HG03342 (cell line): Measurements from ENCODE around the gene PARK7.
"Not testable (repeated sequence)": the region's sequence is repeated elsewhere in the genome, so short reads cannot be mapped to it uniquely, and the experiment has no call there.

Source experiments
- ATAC-seq: cut with Tn5 transposase; IDR thresholded peaks from one replicate; pipeline ENCODE4 v1.9.1; 2021; ENCODE audit warnings: mild to moderate bottlenecking, moderate library complexity; ENCODE audit not compliant: unreplicated experiment

PARK7 gene

DNA sequence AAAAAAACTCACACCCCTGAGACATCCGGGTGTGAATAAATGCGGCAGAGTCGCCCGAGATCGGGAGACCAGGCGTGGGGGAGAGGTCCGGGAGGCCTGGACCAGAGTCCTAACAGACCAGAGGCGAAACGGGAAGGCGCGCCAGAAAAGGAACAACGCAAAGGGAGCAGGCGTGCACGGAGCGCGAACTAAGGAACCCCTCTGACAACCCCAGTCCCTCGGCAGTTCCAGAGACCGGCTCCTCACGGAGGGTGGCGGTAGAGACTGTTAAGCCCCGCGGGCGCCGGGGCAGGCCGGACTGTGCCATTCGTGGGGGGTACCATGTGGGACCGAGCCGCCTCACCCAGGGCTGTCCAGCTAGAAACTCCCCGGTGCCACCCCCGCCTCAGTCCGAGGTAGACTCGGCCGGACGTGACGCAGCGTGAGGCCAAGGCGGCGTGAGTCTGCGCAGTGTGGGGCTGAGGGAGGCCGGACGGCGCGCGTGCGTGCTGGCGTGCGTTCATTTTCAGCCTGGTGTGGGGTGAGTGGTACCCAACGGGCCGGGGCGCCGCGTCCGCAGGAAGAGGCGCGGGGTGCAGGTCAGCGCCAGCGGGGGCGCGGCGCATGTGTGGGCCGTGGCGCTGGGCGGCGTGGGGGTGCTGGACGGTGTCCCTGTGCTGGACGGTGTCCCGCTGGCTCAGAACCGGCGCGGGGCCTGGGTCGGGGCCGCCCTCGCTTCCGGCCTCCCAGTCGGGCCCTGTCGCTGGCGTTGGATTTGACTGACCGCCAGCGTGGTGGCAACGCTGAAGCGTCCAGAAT lies at the start of gene PARK7:
Gene PARK7 (plus strand): TSS at position 496 of the 798 bp plus-strand sequence. CDS start 1,075 bp downstream, outside the sequence.
- peak; percentile 96 for ATAC-seq

DNA sequence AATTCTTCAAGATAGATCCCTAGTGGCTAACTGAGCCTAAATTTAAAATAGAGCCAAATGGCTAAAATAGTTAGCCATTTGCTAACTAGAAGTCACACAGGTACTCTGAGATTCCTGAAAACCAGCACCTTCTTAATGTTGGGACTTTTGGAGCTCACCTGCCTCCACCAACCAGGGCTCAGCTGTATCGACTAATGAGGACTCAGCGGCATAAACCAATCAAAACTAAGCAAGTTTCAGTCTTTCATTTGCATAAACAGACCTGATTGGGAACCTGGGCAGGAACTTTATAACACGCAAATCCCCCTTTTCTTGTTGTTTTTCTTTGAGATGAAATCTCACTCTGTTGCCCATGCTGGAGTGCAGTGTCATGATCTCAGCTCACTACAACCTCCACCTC lies 49.4 kb upstream of the PARK7 start:
- ATAC-seq: no peak

DNA sequence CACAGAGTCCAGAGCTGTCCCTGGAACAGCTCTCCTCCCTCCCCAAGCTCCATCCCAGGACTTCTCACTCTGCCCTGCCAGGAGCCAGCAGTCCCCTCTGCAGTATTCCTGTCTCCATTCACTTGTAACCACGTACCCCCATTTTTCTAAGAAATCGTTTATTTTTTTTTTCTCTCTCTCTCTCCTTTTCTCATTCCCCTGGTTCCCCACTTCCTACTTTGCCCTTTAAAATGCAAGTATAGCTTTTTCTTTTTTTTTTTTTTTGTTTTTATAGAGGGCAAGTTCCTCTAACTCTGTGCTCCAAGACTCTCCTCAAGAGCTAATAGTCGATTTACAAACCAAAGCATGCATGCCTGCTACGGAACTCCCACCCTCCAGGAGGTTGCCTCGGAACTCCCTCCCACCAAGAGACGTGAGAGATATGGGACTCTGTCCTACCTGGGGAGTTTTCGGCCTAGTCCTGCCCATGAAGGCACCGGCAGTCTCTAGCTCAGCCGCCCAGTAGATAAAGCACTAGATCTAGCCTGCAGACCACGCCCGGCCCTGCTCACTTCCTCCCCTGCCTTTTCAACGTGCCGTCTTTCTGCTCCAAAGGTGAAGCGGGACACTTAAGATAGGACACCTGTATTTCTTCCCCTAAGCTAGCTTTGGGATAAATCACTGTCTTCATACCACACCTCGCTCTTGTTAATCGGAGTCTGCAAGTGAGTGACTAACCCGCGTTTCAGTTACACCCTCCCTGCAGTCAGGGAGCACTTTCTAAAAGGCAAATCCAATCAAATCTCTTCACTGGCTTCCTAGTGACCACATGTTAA lies 48.6 kb upstream of the PARK7 start:
- no peak for ATAC-seq

DNA sequence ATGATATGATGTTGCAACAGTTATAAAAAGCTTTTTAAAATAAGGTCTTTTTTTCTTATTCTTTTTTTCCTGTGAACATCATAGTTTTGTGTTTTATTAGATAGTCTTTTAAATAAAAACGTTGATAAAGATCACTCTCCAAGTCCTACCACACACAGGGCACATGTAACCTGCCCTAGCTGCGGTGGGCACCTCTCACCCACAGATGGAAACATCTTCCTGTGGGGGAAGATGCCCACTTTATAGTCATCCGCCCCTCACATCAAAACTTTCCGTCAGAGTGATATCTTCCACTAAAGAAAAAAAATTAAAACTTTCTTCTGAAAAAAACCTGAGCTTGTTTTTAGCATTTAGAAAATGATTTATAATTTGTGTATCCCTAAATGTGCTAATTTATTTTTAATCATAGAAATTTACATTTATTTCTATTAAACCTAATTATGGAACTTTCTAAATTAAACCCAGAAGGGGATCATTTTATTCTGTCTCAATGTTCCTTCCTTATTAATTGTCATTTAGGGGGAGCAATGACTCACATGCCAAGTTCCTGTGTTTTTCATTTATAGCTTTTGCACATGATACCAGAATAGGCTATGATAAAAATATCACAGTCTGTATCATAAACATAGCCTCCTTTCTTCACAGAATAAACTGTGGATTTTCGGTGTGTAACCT lies 45.5 kb upstream of the PARK7 start:
- no peak for ATAC-seq

DNA sequence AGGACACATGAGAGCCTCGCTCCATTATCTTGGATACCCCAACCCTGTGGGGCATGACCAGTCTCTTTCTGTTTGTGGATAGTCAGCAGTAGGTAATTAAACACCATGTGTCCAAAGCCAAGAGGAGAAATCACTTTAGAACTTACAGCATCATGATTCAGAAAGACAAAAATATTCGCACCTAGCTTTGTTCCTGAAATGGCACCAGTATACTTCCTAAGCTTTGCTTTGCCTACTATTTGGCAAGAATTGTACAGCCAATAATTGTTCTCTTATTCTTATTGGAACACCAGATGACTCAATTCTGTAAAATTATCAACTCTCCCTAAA lies 45.0 kb upstream of the PARK7 start:
- no peak for ATAC-seq

DNA sequence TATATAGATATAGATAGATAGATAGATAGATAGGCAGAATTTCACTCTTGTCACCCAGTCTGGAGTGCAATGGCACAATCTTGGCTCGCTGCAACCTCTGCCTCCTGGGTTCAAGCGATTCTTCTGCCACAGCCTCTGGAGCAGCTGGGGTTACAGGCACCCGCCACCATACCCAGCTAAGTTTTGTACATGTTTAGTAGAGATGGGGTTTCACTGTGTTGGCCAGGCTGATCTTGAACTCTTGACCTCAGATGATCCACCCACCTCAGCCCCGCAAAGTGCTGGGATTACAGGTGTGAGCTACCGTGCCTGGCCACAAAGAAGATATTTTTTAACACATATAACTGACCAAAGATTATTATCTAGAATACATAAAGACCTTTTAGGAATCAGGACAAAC lies 43.5 kb upstream of the PARK7 start:
- ATAC-seq: not testable (repeated sequence)

DNA sequence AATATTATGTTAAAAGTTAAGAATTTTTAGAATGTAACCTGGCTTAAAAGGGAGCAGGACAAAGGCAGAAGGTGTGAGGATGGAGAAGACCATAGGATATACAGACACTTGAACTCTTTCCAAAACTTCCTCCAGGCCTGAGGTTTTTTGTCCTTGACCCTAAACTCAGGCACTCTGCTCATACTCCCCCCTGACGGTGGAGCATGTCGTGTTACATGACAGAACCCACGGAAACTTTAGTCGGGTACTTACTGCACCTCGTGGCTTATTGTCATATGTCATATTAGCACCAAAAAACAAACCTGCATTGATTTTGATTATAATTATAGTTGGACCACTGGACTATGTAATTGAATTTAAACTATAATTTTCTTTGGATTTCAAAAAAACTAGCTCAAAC lies 41.6 kb upstream of the PARK7 start:
- no peak for ATAC-seq

DNA sequence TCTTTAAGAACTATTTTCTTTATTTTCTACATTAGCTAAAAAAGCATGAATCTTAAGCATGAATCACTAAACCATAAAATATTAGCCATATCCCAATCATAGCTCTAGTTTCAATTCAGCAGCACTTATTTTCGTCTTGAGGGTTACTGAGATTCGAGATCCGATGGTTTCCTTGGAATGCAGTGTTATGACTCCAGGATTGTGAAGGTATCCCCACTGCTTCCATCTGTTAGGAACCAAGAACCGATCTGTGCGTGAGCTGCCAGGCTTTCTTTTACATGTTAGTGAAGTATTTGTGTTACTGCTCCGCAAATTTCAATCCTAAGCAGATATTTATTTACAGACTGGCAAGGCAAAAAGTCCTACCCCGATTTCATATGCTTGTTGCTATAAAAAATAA lies 39.7 kb upstream of the PARK7 start:
- no peak for ATAC-seq

DNA sequence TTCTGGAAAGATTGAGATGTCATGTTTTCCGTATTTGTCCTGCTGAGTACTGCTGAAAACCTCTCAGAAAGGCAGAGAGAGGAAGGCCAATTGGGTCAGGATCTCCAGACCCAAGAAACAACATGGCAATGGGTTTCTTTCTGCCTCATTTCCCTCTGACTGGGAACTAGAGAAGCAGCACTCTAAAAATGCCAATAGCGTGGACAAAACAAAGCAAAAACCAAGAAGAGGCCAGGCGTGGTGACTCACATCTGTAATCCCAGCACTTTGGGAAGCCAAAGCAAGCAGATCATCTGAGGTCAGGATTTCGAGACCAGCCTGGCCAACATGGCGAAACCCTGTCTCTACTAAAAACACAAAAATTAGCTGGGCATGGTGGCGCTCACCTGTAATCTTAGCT lies 39.2 kb upstream of the PARK7 start:
- ATAC-seq: no peak

DNA sequence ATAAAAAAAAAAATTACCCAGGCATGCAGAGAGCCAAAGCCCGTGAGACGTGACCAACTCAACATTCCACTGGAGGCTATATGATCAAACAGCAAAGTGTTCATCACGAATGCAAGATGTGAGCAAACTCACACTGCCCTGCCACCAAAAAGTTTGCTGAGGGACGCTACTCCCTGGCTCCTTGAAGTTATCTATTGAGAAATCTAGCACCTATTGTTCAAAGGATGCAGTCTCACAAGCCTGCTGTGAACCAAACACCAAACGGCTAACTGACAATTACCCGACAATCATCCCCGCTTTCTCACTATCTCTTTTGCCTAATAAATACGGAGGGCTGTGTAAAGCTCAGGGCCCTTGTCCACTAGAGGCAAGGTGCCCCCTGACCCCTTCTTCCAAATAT lies 34.5 kb upstream of the PARK7 start:
- ATAC-seq: not testable (repeated sequence)

DNA sequence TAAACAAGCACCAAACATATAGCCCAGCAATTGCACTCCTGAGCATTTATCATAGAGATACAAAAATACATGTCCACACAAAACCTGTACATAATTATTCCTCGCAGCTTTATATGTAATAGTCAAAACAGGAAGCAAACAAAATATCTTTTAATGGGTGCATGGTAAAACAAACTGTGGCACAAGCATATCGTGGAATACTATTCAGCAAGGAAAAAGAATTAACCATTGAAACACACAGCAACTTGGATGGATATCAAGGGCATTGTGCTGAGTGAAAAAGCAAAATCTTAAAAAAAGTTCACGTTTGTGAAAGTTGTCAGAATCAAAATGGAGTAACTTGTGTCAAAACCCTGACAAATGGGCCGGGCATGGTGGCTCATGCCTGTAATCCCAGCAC lies 33.3 kb upstream of the PARK7 start:
- ATAC-seq: no peak

DNA sequence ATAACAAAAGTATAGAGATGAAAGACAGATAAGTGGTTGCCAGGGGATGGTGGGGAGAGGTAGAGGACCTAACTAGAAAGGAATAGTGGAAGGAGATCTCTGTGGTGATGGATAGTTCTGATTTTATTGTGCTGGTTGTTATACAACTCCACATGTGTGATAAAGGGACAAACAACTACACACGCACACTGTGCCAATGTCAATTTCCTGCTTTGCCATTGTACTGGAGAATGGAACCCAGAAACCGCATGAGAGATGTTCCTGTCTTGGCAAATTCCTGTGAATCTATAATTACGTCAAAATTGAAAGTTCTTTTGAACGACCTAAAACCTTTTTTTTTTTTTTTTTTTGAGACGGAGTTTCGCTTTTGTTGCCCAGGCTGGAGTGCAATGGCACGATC lies 31.9 kb upstream of the PARK7 start:
- no peak for ATAC-seq

DNA sequence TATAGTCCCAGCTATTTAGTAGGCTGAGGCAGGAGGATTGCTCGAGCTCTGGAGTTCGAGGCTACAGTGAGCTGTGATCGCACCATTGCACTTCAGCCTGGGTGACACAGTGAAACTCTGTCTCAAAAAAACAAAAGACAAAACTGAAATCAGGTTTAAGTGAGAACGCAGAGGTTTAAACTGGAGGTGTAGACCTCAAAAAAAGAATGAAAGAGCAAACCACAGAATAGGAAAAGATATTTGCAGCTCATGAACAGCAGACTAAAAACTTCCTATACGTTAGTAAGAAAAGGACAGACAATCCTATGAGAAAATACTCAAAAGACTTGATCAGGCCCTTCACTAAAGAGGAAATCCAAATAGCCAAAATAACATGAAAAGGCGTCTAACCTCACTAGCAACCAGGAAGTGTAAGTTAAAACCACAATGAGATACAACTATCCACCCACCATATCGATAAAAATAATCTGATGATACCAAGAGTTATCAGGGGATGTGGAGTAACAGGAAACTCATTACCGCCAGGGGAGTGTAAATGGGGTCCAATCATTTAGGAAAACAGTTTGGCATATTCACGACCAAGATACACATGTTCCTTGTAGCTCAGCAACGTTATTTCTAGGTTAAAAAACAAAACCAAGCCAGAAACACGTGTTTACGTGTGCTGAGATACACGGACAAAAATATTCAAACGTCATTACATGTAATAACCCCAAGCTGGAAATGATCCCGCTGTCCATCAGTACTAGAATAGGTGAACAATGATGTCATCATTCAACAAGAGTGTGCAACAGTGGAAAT lies 30.7 kb upstream of the PARK7 start:
- ATAC-seq: no peak

DNA sequence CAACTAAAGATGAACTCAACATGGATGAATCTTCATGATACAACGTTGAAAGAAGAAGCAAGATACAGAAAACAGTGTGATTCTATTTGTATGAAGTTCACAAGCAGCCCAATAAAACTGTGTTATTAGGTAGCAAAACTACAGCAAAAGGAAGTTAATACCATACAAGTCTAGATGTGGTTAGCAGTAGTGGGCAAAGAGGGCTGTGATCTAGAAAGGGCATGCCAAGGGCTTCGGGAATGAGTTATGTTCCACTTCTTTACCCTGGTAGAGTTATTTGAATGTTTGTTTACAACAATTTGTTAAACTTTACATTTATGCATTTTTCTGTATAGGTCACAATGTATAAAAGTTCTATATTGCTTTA lies 30.1 kb upstream of the PARK7 start:
- no peak for ATAC-seq

DNA sequence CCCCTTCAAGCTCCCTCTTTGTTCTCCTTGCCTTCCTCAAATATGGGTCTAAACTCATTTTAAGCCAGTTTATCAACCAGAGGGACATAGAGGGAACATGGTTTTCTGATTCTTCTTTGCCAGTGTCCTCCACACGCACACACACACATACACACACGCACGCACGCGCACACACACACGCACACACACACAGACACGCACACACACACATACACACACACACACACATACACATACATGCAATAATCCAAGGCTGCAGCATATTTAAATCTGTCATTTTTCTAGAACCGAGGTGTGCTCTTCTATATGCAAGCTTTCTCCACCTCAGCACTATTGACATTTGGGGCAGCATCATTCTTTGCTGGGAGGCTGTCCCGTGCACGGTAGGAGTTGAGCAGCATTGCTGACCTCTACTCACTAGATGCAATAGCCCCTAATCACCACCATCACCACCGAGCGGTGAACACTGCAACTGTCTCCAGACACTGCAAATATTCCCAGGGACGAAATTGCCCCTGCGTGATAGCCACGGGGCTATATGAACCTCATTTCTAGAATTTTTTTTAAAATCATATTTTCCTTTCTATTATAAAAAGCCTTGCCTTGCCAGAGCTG lies 28.9 kb upstream of the PARK7 start:
- ATAC-seq: no peak

DNA sequence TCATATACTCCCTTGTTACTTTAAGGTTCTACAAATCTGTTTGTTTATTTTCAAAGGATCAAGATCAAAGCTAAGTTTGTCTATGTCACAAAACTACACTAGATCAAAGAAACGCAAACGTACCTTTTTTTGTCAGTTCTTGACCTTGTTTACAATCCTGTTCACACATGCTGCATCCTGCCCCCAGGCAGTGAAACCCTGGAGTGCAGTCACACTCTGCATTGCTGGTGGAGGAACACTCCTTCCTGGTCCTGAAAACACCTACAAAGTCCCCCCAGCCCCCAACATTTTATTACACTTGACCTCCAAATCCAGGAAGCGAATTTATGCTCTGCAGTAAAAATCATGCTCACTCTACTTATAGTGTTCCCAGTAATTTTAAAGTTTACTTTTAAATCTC lies 23.4 kb upstream of the PARK7 start:
- ATAC-seq: no peak

DNA sequence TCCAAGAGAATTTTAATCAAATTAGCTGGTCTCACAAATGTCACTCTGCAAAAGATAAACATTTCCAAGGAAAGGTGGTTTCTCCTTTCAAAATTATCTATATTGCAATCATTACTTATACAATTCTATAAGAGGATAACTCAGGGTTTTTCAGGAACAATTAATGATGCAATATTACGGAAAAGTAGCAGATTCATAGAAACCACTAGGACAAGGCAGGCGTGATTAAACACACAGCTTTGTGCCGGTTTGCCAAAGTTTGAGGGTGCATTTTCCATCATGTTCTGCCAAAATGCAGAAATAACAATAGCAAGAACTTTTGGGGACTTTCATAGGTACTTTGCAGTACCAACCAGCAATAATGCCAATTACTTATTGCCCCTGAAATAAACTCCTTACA lies 21.5 kb upstream of the PARK7 start:
- ATAC-seq: no peak

DNA sequence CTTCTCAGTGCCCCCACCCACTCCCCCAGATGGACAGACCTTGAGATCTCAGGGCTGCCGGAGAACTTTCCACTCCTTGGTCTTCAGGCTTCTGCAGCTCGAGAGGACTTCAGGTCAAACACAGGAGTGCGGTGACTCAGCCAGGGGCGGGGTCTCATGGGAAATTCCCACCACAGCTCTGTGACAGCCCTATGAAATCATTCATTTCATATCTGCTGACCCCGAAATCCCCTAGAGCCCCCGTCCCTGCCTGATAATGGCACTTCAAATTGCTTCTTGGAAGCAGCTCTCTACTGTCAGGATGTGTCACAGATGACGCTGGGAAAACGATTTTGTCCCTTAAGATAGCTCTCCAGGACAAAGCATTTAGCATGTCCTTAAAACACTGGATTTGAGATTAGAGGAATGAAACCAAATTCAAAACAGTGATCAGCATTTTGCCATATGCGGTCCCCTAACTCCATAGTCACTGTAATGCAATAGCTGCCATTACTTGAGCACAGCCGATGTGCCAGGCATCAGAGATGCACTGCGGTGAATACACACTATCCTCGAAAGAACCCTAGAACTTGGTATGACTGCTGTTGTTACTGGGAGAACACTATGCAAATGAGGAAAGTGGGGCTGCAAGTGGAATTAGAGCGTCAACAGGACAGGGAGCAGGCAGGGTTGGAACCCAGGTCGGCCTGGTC lies 20.6 kb upstream of the PARK7 start, which contains the start of gene TNFRSF9:
Gene TNFRSF9 (minus strand): TSS at position 95 of the 692 bp plus-strand sequence. CDS start 845 bp downstream, outside the sequence.
- no peak for ATAC-seq

DNA sequence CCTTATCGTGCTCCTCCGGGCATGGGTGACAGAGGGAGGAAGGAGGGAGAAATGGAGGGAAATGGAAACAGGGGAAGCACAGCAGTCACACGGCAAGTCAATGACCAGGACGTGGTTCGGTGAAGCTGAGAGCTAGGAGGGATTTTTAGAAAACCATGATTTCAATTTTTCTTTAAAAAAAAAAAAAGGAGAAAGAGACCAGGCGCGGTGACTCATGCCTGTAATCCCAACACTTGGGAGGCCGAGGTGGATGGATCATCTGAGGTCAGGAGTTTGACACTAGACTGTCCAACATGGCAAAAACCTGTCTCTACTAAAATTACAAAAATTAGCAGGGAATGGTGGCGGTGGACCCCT lies 20.1 kb upstream of the PARK7 start:
- ATAC-seq: no peak
